ENCODE measurements around the gene CHAT.

- TF ChIP-seq POLR2AphosphoS5 (IDR thresholded peaks at IDR 0.05; ENCODE audit: low read depth, low read length) (no peak), POLR2A (IDR thresholded peaks at IDR 0.05; ENCODE audit: low read depth, low read length) (no peak), TAF1 (IDR thresholded peaks at IDR 0.05; ENCODE audit: borderline replicate concordance, low read depth, low read length) (no peak)
These were observed 76.2 kb downstream of the CHAT start for GRCh38 chr10:49689882-49690510.

Measured in GM12892 (cell line).